Trophoblast cell (in vitro differentiated cells and primary cell): ENCODE results near the gene HTR1A.

ENCODE experiments used
- DNase-seq, 2 donors: peaks; one replicate each; pipeline ENCODE4 v3.0.0-alpha.2; 2016
- H2AFZ ChIP-seq: 2 replicates; pipeline ENCODE4 v1.6.1; 2013; ENCODE audit warnings: low read length, moderate library complexity, mild to moderate bottlenecking; ENCODE audit not compliant: insufficient read depth, poor library complexity
- H2AK5ac ChIP-seq: 2 replicates; pipeline ENCODE4 v1.6.1; 2013; ENCODE audit warnings: mild to moderate bottlenecking, low read length
- H2BK120ac ChIP-seq: 2 replicates; pipeline ENCODE4 v1.6.1; 2013; ENCODE audit warnings: low read length, mild to moderate bottlenecking, moderate library complexity; ENCODE audit not compliant: insufficient read depth, poor library complexity
- H2BK12ac ChIP-seq: 2 replicates; pipeline ENCODE4 v1.6.1; 2013; ENCODE audit warnings: mild to moderate bottlenecking, low read length, moderate library complexity
- H2BK5ac ChIP-seq: 2 replicates; pipeline ENCODE4 v1.6.1; 2013; ENCODE audit warnings: low read length, low read depth, moderate library complexity, mild to moderate bottlenecking; ENCODE audit not compliant: poor library complexity
- H3K14ac ChIP-seq: 2 replicates; pipeline ENCODE4 v1.6.1; 2013; ENCODE audit warnings: mild to moderate bottlenecking, low read length
- H3K18ac ChIP-seq: 2 replicates; pipeline ENCODE4 v1.6.1; 2013; ENCODE audit warnings: mild to moderate bottlenecking, low read length
- H3K23ac ChIP-seq: 2 replicates; pipeline ENCODE4 v1.6.1; 2013; ENCODE audit warnings: low read length
- H3K27ac ChIP-seq: 2 replicates; pipeline ENCODE4 v1.5.1; 2013; ENCODE audit warnings: low read depth, mild to moderate bottlenecking, inconsistent platforms, low read length, moderate library complexity
- H3K27me3 ChIP-seq: 2 replicates; pipeline ENCODE4 v1.6.1; 2013; ENCODE audit warnings: inconsistent platforms, mild to moderate bottlenecking, low read length, moderate library complexity; ENCODE audit not compliant: insufficient read depth
- H3K36me3 ChIP-seq, 2 experiments: 1 replicate in 1 of 2; 2 replicates in 1 of 2; pipeline ENCODE4 v1.6.1; 2013; ENCODE audit warnings: low read length in 2 of 2, mild to moderate bottlenecking in 2 of 2, moderate library complexity in 1 of 2; ENCODE audit not compliant: insufficient read depth in 2 of 2, control insufficient read depth in 1 of 2
- H3K4ac ChIP-seq: 2 replicates; pipeline ENCODE4 v1.6.1; 2013; ENCODE audit warnings: low read depth, mild to moderate bottlenecking, low read length, moderate library complexity
- H3K4me1 ChIP-seq, 2 experiments: 1 replicate in 1 of 2; 2 replicates in 1 of 2; pipeline ENCODE4 v1.6.1; 2013; ENCODE audit warnings: low read length in 2 of 2, mild to moderate bottlenecking in 2 of 2, moderate library complexity in 1 of 2; ENCODE audit not compliant: insufficient read depth in 2 of 2, control insufficient read depth in 1 of 2
- H3K4me2 ChIP-seq: 2 replicates; pipeline ENCODE4 v1.6.1; 2013; ENCODE audit warnings: inconsistent platforms, mild to moderate bottlenecking, low read length, moderate library complexity
- H3K4me3 ChIP-seq: 2 replicates; pipeline ENCODE4 v1.5.1; 2013; ENCODE audit warnings: mild to moderate bottlenecking, low read depth, low read length, inconsistent platforms
- H3K79me1 ChIP-seq: one replicate; pipeline ENCODE4 v1.6.1; 2013; ENCODE audit warnings: low read length
- H3K79me2 ChIP-seq: 2 replicates; pipeline ENCODE4 v1.6.1; 2013; ENCODE audit warnings: low read length, mild to moderate bottlenecking; ENCODE audit not compliant: control insufficient read depth, insufficient read depth, poor library complexity
- H3K9ac ChIP-seq: 2 replicates; pipeline ENCODE4 v1.6.1; 2013; ENCODE audit warnings: mild to moderate bottlenecking, low read length
- H3K9me3 ChIP-seq: 2 replicates; pipeline ENCODE4 v1.6.1; 2013; ENCODE audit warnings: low read depth, mild to moderate bottlenecking, control low read depth, inconsistent platforms, low read length; ENCODE audit not compliant: insufficient read depth
- H4K12ac ChIP-seq: 2 replicates; pipeline ENCODE4 v1.6.1; 2013; ENCODE audit warnings: low read depth, mild to moderate bottlenecking, low read length, moderate library complexity
- H4K8ac ChIP-seq: 2 replicates; pipeline ENCODE4 v1.6.1; 2013; ENCODE audit warnings: low read depth, mild to moderate bottlenecking, low read length, moderate library complexity
- H4K91ac ChIP-seq: one replicate; pipeline ENCODE4 v1.6.1; 2013; ENCODE audit warnings: low read depth, mild to moderate bottlenecking, low read length, moderate library complexity
- WGBS: extraction: QIAGEN DNeasy Blood & Tissue Kit; methylation state at CpG from one replicate; pipeline ENCODE4 v1.1.7; 2013; ENCODE audit warnings: missing lambda C conversion rate; ENCODE audit not compliant: insufficient read length, insufficient coverage; ENCODE audit errors: extremely low coverage; 5-methylcytosine and 5-hydroxymethylcytosine counted together

Gene HTR1A

GRCh38 chr5:63957617-63958016, 4.6 kb downstream of the HTR1A start:
- Histone ChIP-seq H3K27me3 (peaks cover 32% of the 10 kb centered on the region), H4K12ac (no peak overlapping the region), H3K79me1 (no peaks in the 10 kb centered on the region), H2AK5ac (no peak overlapping the region), H3K27ac (no peak overlapping the region), H3K36me3 (no peaks in the 10 kb centered on the region), H3K9ac (no peak overlapping the region), H3K4ac (no peak overlapping the region), H3K4me2 (no peak overlapping the region), H3K18ac (no peak overlapping the region), H2BK120ac (no peak overlapping the region), H3K9me3 (peaks cover 7% of the 10 kb centered on the region), H2BK5ac (no peak overlapping the region), H2AFZ (no peak overlapping the region), H3K14ac (no peak overlapping the region), H3K4me3 (no peak overlapping the region), H3K23ac (no peak overlapping the region), H4K91ac (no peak overlapping the region), H2BK12ac (no peak overlapping the region), H3K79me2 (no peaks in the 10 kb centered on the region), H4K8ac (no peak overlapping the region), H3K4me1 (peaks cover 1 to 3% of the 10 kb centered on the region in 2 experiments)
- WGBS = no CpG with 5 or more reads among the region's 2 CpGs
- no peak for DNase-seq

- Histone ChIP-seq H3K79me2 (no peaks in the 10 kb centered on the region), H4K8ac (no peak overlapping the region), H3K4me1 (no peaks in the 10 kb centered on the region), H3K23ac (no peak overlapping the region), H3K14ac (no peak overlapping the region), H4K12ac (no peak overlapping the region), H3K27ac (no peak overlapping the region), H3K79me1 (no peaks in the 10 kb centered on the region), H2BK5ac (no peak overlapping the region), H3K27me3 (no peaks in the 10 kb centered on the region), H2BK120ac (no peak overlapping the region), H3K9ac (no peak overlapping the region), H3K18ac (no peak overlapping the region), H3K36me3 (no peaks in the 10 kb centered on the region), H3K4me2 (no peak overlapping the region), H3K4ac (no peak overlapping the region), H3K9me3 (no peaks in the 10 kb centered on the region), H2AK5ac (no peak overlapping the region), H4K91ac (no peak overlapping the region), H2AFZ (no peak overlapping the region), H3K4me3 (no peak overlapping the region), H2BK12ac (no peak overlapping the region)
- WGBS = no CpG with 5 or more reads among the region's 3 CpGs
- no peak for DNase-seq
Observed at GRCh38 chr5:63953217-63953616, 9.0 kb downstream of the HTR1A start.

- no peak overlapping the region for H3K4ac ChIP-seq
- DNase-seq = no peak
- no peaks in the 10 kb centered on the region for H3K4me1 ChIP-seq
- no peak overlapping the region for H2BK12ac ChIP-seq
- H2BK5ac ChIP-seq = no peak overlapping the region
- no peak overlapping the region for H3K23ac ChIP-seq
- H3K14ac ChIP-seq = no peak overlapping the region
- H2AFZ ChIP-seq = no peak overlapping the region
- H2BK120ac ChIP-seq = no peak overlapping the region
- WGBS = no CpG with 5 or more reads among the region's 1 CpG
- H3K27me3 ChIP-seq = no peaks in the 10 kb centered on the region
- H3K9me3 ChIP-seq = no peaks in the 10 kb centered on the region
- no peak overlapping the region for H3K4me3 ChIP-seq
- no peak overlapping the region for H3K4me2 ChIP-seq
- H4K8ac ChIP-seq = no peak overlapping the region
- no peak overlapping the region for H3K18ac ChIP-seq
- H3K79me1 ChIP-seq = no peaks in the 10 kb centered on the region
- H4K91ac ChIP-seq = no peak overlapping the region
- H3K79me2 ChIP-seq = no peaks in the 10 kb centered on the region
- H4K12ac ChIP-seq = no peak overlapping the region
- H3K36me3 ChIP-seq = no peaks in the 10 kb centered on the region
- no peak overlapping the region for H3K27ac ChIP-seq
- H3K9ac ChIP-seq = no peak overlapping the region
- no peak overlapping the region for H2AK5ac ChIP-seq
Observed at GRCh38 chr5:63935103-63935502, 27.1 kb downstream of the HTR1A start.

- Histone ChIP-seq H3K27me3 (no peaks in the 10 kb centered on the region), H3K9ac (no peak overlapping the region), H3K4me1 (no peaks in the 10 kb centered on the region), H3K14ac (no peak overlapping the region), H3K36me3 (no peaks in the 10 kb centered on the region), H2AFZ (no peak overlapping the region), H2BK12ac (no peak overlapping the region), H3K4ac (no peak overlapping the region), H3K79me1 (no peaks in the 10 kb centered on the region), H3K23ac (no peak overlapping the region), H3K27ac (no peak overlapping the region), H4K8ac (no peak overlapping the region), H3K18ac (no peak overlapping the region), H4K91ac (no peak overlapping the region), H3K79me2 (no peaks in the 10 kb centered on the region), H2AK5ac (no peak overlapping the region), H3K4me2 (no peak overlapping the region), H2BK5ac (no peak overlapping the region), H4K12ac (no peak overlapping the region), H3K4me3 (no peak overlapping the region), H3K9me3 (no peaks in the 10 kb centered on the region), H2BK120ac (no peak overlapping the region)
- WGBS = no CpG with 5 or more reads among the region's 1 CpG
- no peak for DNase-seq
Observed at GRCh38 chr5:63931836-63932235, 30.4 kb downstream of the HTR1A start.
